Activated CD4-positive, alpha-beta T cell treated with anti-CD3 and anti-CD28 coated beads for 36 hours (primary cell): ENCODE results near the gene LRRC8C. TPM values are rescaled to one million over a fixed set of nuclear protein-coding genes. Genes with fewer than 3 reads are reported as not detected.

Experiments used
- ATAC-seq: fragments of 200-7000 bp; cut with Tn5 transposase; one replicate; pipeline ENCODE4 v1.10.0; 2021; ENCODE audit warnings: mild to moderate bottlenecking, moderate library complexity
- CTCF ChIA-PET: fragments of 350-600 bp; sonication (Branson Sonifier 250); formaldehyde crosslinking; loops from one replicate; lab custom pipeline; 2021; ENCODE audit warnings: antibody characterized with exemption; lab: Charles Lee
- POLR2A ChIA-PET: fragments of 350-600 bp; sonication (Branson Sonifier 250); formaldehyde crosslinking; loops from one replicate; lab custom pipeline; 2021; ENCODE audit warnings: antibody characterized with exemption, inconsistent platforms; lab: Charles Lee
- DNase-seq: peaks from one replicate; pipeline ENCODE4 v3.0.0-alpha.2; 2020
- H3K27ac Mint-ChIP-seq: one replicate; pipeline ENCODE4 v1.8.0; 2021; ENCODE audit warnings: mixed read lengths
- H3K27me3 Mint-ChIP-seq: one replicate; pipeline ENCODE4 v1.8.0; 2021; ENCODE audit warnings: mixed read lengths
- H3K36me3 Mint-ChIP-seq: one replicate; pipeline ENCODE4 v1.8.0; 2021; ENCODE audit warnings: low read depth, mixed read lengths
- H3K4me1 Mint-ChIP-seq: one replicate; pipeline ENCODE4 v1.8.0; 2021; ENCODE audit warnings: mixed read lengths
- H3K4me3 Mint-ChIP-seq: one replicate; pipeline ENCODE4 v1.8.0; 2021; ENCODE audit warnings: mild to moderate bottlenecking, moderate library complexity, mixed read lengths
- H3K9me3 Mint-ChIP-seq: one replicate; pipeline ENCODE4 v1.8.0; 2021; ENCODE audit warnings: low read depth, mixed read lengths
- intact Hi-C, 2 experiments: fragments of 100-400 bp; cut with DNase I in 1 of 2; cut with micrococcal nuclease in 1 of 2; formaldehyde crosslinking; loops; one replicate each; pipeline versions ENCODE4 v1.14.2 to v1.15.1; 2022 to 2024; cut with DNase I, micrococcal nuclease
- total RNA-seq, 2 experiments: library from RNA; stranded (reverse); gene quantifications; one replicate each; pipeline ENCODE4 v1.2.3, GENCODE V29; 2021

Gene LRRC8C
- total RNA-seq, 2 experiments from 2014 or later = 31.5 to 37.1 TPM

- POLR2A ChIA-PET = interaction anchor here (0.6 kb wide), 1 partner anchor 9 kb away, joined by 4 read pairs; no protein-coding TSS in a partner anchor
- H3K36me3 Mint-ChIP-seq = peaks cover 45% of the 10 kb centered on the region
These were observed 34.2 kb upstream of the LRRC8C start for GRCh38 chr1:89598450-89599331.

GRCh38 chr1:89599332-89599630 lies 33.6 kb upstream of the LRRC8C start:
- peaks cover 85% of the 10 kb centered on the region for H3K4me1 Mint-ChIP-seq
- no peaks in the 10 kb centered on the region for H3K27me3 Mint-ChIP-seq
- DNase-seq = no peak
- ATAC-seq = no peak
- H3K27ac Mint-ChIP-seq = peak overlapping the region; percentile 99
- H3K36me3 Mint-ChIP-seq = peaks cover 40% of the 10 kb centered on the region
- ChIA-PET CTCF (interaction anchor here (0.6 to 3.8 kb wide), 13 partner anchors 8 to 506 kb away, joined by 3 to 25 read pairs (median 3); no protein-coding TSS in a partner anchor), POLR2A (interaction anchor here (0.6 kb wide), 1 partner anchor 9 kb away, joined by 4 read pairs; no protein-coding TSS in a partner anchor)
- no peak overlapping the region for H3K4me3 Mint-ChIP-seq
- intact Hi-C loops = loop anchor here (1.0 to 2.0 kb wide), 3 partner anchors 79 to 116 kb away; no protein-coding TSS in a partner anchor
- no peaks in the 10 kb centered on the region for H3K9me3 Mint-ChIP-seq

More at GRCh38 chr1:89598450-89599331, 34.2 kb upstream of the LRRC8C start:
- H3K4me3 Mint-ChIP-seq = no peak overlapping the region
- H3K4me1 Mint-ChIP-seq = peaks cover 85% of the 10 kb centered on the region
- H3K27me3 Mint-ChIP-seq = no peaks in the 10 kb centered on the region
- ATAC-seq (peak; percentile 14), DNase-seq (no peak)
- H3K27ac Mint-ChIP-seq = peak overlapping the region; percentile 99
- intact Hi-C loops = loop anchor here (1.0 to 2.0 kb wide), 4 partner anchors 8 to 116 kb away; no protein-coding TSS in a partner anchor
- H3K9me3 Mint-ChIP-seq = no peaks in the 10 kb centered on the region
- CTCF ChIA-PET = interaction anchor here (0.6 to 3.8 kb wide), 20 partner anchors 8 to 506 kb away, joined by 3 to 25 read pairs (median 4); no protein-coding TSS in a partner anchor

- Mint-ChIP-seq H3K27me3 (no peaks in the 10 kb centered on the region), H3K36me3 (peaks cover 34% of the 10 kb centered on the region), H3K4me3 (no peak overlapping the region), H3K9me3 (no peaks in the 10 kb centered on the region), H3K4me1 (peaks cover 92% of the 10 kb centered on the region), H3K27ac (peak overlapping the region; percentile 99)
- CTCF ChIA-PET = interaction anchor here (0.7 to 3.8 kb wide), 12 partner anchors 9 to 162 kb away, joined by 3 to 25 read pairs (median 3); no protein-coding TSS in a partner anchor
- intact Hi-C loops = loop anchor here in 1 of 2 experiments (5.0 to 10.0 kb wide), 3 partner anchors 37 to 394 kb away; partner anchors contain the start of gene ZNF326
- ATAC-seq = no peak
- DNase-seq = no peak
- POLR2A ChIA-PET = interaction anchor here (2.1 to 2.2 kb wide), 2 partner anchors 11 to 61 kb away, joined by 6 to 8 read pairs; no protein-coding TSS in a partner anchor
These were observed 32.3 kb upstream of the LRRC8C start for GRCh38 chr1:89600451-89601224.

- ATAC-seq (peak; percentile 11), DNase-seq (peak; percentile 52)
- Mint-ChIP-seq H3K36me3 (peaks cover 27% of the 10 kb centered on the region), H3K9me3 (no peaks in the 10 kb centered on the region), H3K4me3 (peak overlapping the region; percentile 53), H3K27me3 (no peaks in the 10 kb centered on the region), H3K4me1 (peaks cover 95% of the 10 kb centered on the region), H3K27ac (peak overlapping the region; percentile 99)
- POLR2A ChIA-PET = interaction anchor here (0.6 to 2.7 kb wide), 12 partner anchors 9 to 160 kb away, joined by 3 to 24 read pairs (median 7); no protein-coding TSS in a partner anchor
- intact Hi-C loops = loop anchor here (1.0 to 10.0 kb wide), 9 partner anchors 8 to 392 kb away; partner anchors contain the start of genes LRRC8B (in 1 of the 2) and ZNF326 (in 1 of the 2)
- CTCF ChIA-PET = interaction anchor here (0.5 to 4.3 kb wide), 27 partner anchors 9 to 628 kb away, joined by 3 to 30 read pairs (median 4); partner anchors contain the start of genes LRRC8B and LRRC8C
These were observed 30.0 kb upstream of the LRRC8C start for GRCh38 chr1:89602871-89603404.

- Mint-ChIP-seq H3K27me3 (no peaks in the 10 kb centered on the region), H3K36me3 (peaks cover 18% of the 10 kb centered on the region), H3K9me3 (no peaks in the 10 kb centered on the region), H3K4me3 (peak overlapping the region; percentile 62), H3K4me1 (peaks cover 93% of the 10 kb centered on the region), H3K27ac (peak overlapping the region; percentile 99)
- ATAC-seq (peak; percentile 49), DNase-seq (peak; percentile 70)
- CTCF ChIA-PET = interaction anchor here (0.6 to 4.3 kb wide), 32 partner anchors 8 to 294 kb away, joined by 3 to 30 read pairs (median 4); partner anchors contain the start of gene LRRC8C
- POLR2A ChIA-PET = interaction anchor here (0.6 to 2.7 kb wide), 19 partner anchors 8 to 477 kb away, joined by 3 to 24 read pairs (median 6); partner anchors contain the start of gene LRRC8B
- intact Hi-C loops = loop anchor here (1.0 to 10.0 kb wide), 9 partner anchors 7 to 391 kb away; partner anchors contain the start of genes LRRC8B (in 1 of the 2) and ZNF326 (in 1 of the 2)
These were observed 29.1 kb upstream of the LRRC8C start for GRCh38 chr1:89603651-89604413.

- peak; percentile 16 for ATAC-seq
- Mint-ChIP-seq H3K27ac (peak overlapping the region; percentile 99), H3K36me3 (peaks cover 16% of the 10 kb centered on the region), H3K27me3 (no peaks in the 10 kb centered on the region), H3K9me3 (no peaks in the 10 kb centered on the region), H3K4me3 (peak overlapping the region; percentile 62), H3K4me1 (peaks cover 93% of the 10 kb centered on the region)
- DNase-seq = peak; percentile 62
- ChIA-PET POLR2A (interaction anchor here (0.7 to 2.7 kb wide), 15 partner anchors 7 to 477 kb away, joined by 3 to 24 read pairs (median 8); partner anchors contain the start of gene LRRC8B), CTCF (interaction anchor here (0.6 to 4.3 kb wide), 26 partner anchors 9 to 177 kb away, joined by 3 to 30 read pairs (median 4); partner anchors contain the start of gene LRRC8C)
- intact Hi-C loops = loop anchor here in 1 of 2 experiments (5.0 to 10.0 kb wide), 3 partner anchors 33 to 390 kb away; partner anchors contain the start of gene ZNF326
These were observed 28.5 kb upstream of the LRRC8C start for GRCh38 chr1:89604414-89604735.

- no peak for ATAC-seq
- Mint-ChIP-seq H3K27ac (peak overlapping the region; percentile 99), H3K9me3 (no peaks in the 10 kb centered on the region), H3K4me1 (peaks cover 92% of the 10 kb centered on the region), H3K4me3 (peak overlapping the region; percentile 62), H3K27me3 (no peaks in the 10 kb centered on the region), H3K36me3 (peaks cover 14% of the 10 kb centered on the region)
- CTCF ChIA-PET = interaction anchor here (0.9 to 3.8 kb wide), 6 partner anchors 8 to 158 kb away, joined by 3 to 30 read pairs (median 12); partner anchors contain the start of gene LRRC8C
- POLR2A ChIA-PET = interaction anchor here (1.1 to 1.4 kb wide), 2 partner anchors 19 to 28 kb away, joined by 3 to 4 read pairs; partner anchors contain the start of gene LRRC8C
- intact Hi-C loops = loop anchor here (5.0 to 10.0 kb wide), 3 partner anchors 389 to 558 kb away; partner anchors contain the start of gene ZNF326 (in 2 of the 2)
- DNase-seq = no peak
These were observed 27.2 kb upstream of the LRRC8C start for GRCh38 chr1:89605692-89606091.

GRCh38 chr1:89606227-89606980 lies 26.5 kb upstream of the LRRC8C start:
- POLR2A ChIA-PET = interaction anchor here (0.6 to 1.4 kb wide), 2 partner anchors 27 to 175 kb away, joined by 4 read pairs; partner anchors contain the start of gene LRRC8C
- no peaks in the 10 kb centered on the region for H3K27me3 Mint-ChIP-seq

More at GRCh38 chr1:89606227-89606980, 26.5 kb upstream of the LRRC8C start:
- H3K9me3 Mint-ChIP-seq = no peaks in the 10 kb centered on the region
- ATAC-seq (no peak), DNase-seq (no peak)
- H3K36me3 Mint-ChIP-seq = peaks cover 13% of the 10 kb centered on the region
- CTCF ChIA-PET = interaction anchor here (3.8 kb wide), 1 partner anchor 26 kb away, joined by 25 read pairs; the partner anchor contains the start of gene LRRC8C
- H3K4me1 Mint-ChIP-seq = peaks cover 92% of the 10 kb centered on the region
- peak overlapping the region; percentile 64 for H3K4me3 Mint-ChIP-seq
- intact Hi-C loops = loop anchor here (5.0 to 10.0 kb wide), 3 partner anchors 388 to 559 kb away; partner anchors contain the start of gene ZNF326 (in 2 of the 2)
- H3K27ac Mint-ChIP-seq = peak overlapping the region; percentile 99
